Measurements from ENCODE around the gene PDGFC.

PDGFC gene

GRCh38 chr4:156971676-156972378 is at the start of gene PDGFC:
TSS of gene PDGFC (minus strand) at chr4:156971799. CDS start at chr4:156970903, 896 bp downstream.
- Mint-ChIP-seq H3K27me3 (peaks cover 36% of the 10 kb centered on the region), H3K4me1 (no peaks in the 10 kb centered on the region), H3K4me3 (peak within 1 kb of the TSS; percentile 2), H3K27ac (no peak within 1 kb of the TSS), H3K9me3 (peaks cover 4% of the 10 kb centered on the region), H3K36me3 (no peaks in the 10 kb centered on the region)
- peak; percentile 39 for ATAC-seq

- Mint-ChIP-seq H3K27me3 (no peaks in the 10 kb centered on the region), H3K36me3 (no peaks in the 10 kb centered on the region), H3K9me3 (peaks cover 4% of the 10 kb centered on the region), H3K27ac (no peak overlapping the region), H3K4me1 (no peaks in the 10 kb centered on the region), H3K4me3 (no peak overlapping the region)
- no peak for ATAC-seq
These were observed 49.3 kb upstream of the PDGFC start for GRCh38 chr4:157020882-157021281.

- no peak overlapping the region for H3K4me3 Mint-ChIP-seq
- no peaks in the 10 kb centered on the region for H3K27me3 Mint-ChIP-seq
- no peak overlapping the region for H3K27ac Mint-ChIP-seq
These were observed 47.4 kb upstream of the PDGFC start for GRCh38 chr4:157018920-157019490.

GRCh38 chr4:157014621-157015591 is 43.3 kb upstream of the PDGFC start:
- no peaks in the 10 kb centered on the region for H3K9me3 Mint-ChIP-seq
- no peaks in the 10 kb centered on the region for H3K27me3 Mint-ChIP-seq
- no peak for ATAC-seq
- no peak overlapping the region for H3K4me3 Mint-ChIP-seq
- no peaks in the 10 kb centered on the region for H3K4me1 Mint-ChIP-seq
- no peak overlapping the region for H3K27ac Mint-ChIP-seq
- H3K36me3 Mint-ChIP-seq: no peaks in the 10 kb centered on the region

More at GRCh38 chr4:157018920-157019490, 47.4 kb upstream of the PDGFC start:
- peaks cover 4% of the 10 kb centered on the region for H3K9me3 Mint-ChIP-seq
- no peak for ATAC-seq
- no peaks in the 10 kb centered on the region for H3K4me1 Mint-ChIP-seq
- no peaks in the 10 kb centered on the region for H3K36me3 Mint-ChIP-seq

GRCh38 chr4:157013656-157014055 is 42.1 kb upstream of the PDGFC start:
- no peak for ATAC-seq
- no peak overlapping the region for H3K4me3 Mint-ChIP-seq
- no peaks in the 10 kb centered on the region for H3K36me3 Mint-ChIP-seq
- H3K27me3 Mint-ChIP-seq: no peaks in the 10 kb centered on the region
- H3K4me1 Mint-ChIP-seq: no peaks in the 10 kb centered on the region
- H3K27ac Mint-ChIP-seq: no peak overlapping the region
- H3K9me3 Mint-ChIP-seq: peaks cover 3% of the 10 kb centered on the region

GRCh38 chr4:157012781-157013180 is 41.2 kb upstream of the PDGFC start:
- Mint-ChIP-seq H3K4me3 (no peak overlapping the region), H3K27me3 (no peaks in the 10 kb centered on the region), H3K27ac (no peak overlapping the region), H3K4me1 (no peaks in the 10 kb centered on the region), H3K36me3 (no peaks in the 10 kb centered on the region), H3K9me3 (peaks cover 4% of the 10 kb centered on the region)
- no peak for ATAC-seq

- ATAC-seq: no peak
- no peaks in the 10 kb centered on the region for H3K27me3 Mint-ChIP-seq
- H3K4me3 Mint-ChIP-seq: no peak overlapping the region
- no peak overlapping the region for H3K27ac Mint-ChIP-seq
- no peaks in the 10 kb centered on the region for H3K4me1 Mint-ChIP-seq
- H3K9me3 Mint-ChIP-seq: peaks cover 4% of the 10 kb centered on the region
- no peaks in the 10 kb centered on the region for H3K36me3 Mint-ChIP-seq
These were observed 40.7 kb upstream of the PDGFC start for GRCh38 chr4:157012296-157012695.

GRCh38 chr4:157010630-157011029 is 39.0 kb upstream of the PDGFC start:
- no peak overlapping the region for H3K27ac Mint-ChIP-seq
- no peak for ATAC-seq
- no peaks in the 10 kb centered on the region for H3K27me3 Mint-ChIP-seq
- no peaks in the 10 kb centered on the region for H3K36me3 Mint-ChIP-seq
- no peak overlapping the region for H3K4me3 Mint-ChIP-seq
- H3K9me3 Mint-ChIP-seq: peaks cover 4% of the 10 kb centered on the region
- H3K4me1 Mint-ChIP-seq: no peaks in the 10 kb centered on the region

- Mint-ChIP-seq H3K9me3 (peaks cover 4% of the 10 kb centered on the region), H3K27ac (no peak overlapping the region), H3K36me3 (no peaks in the 10 kb centered on the region), H3K4me1 (no peaks in the 10 kb centered on the region), H3K4me3 (no peak overlapping the region), H3K27me3 (no peaks in the 10 kb centered on the region)
- no peak for ATAC-seq
These were observed 34.2 kb upstream of the PDGFC start for GRCh38 chr4:157005831-157006230.

GRCh38 chr4:157005193-157005592 is 33.6 kb upstream of the PDGFC start:
- Mint-ChIP-seq H3K4me3 (no peak overlapping the region), H3K36me3 (no peaks in the 10 kb centered on the region)

GRCh38 chr4:157004279-157005161 is 32.9 kb upstream of the PDGFC start:
- no peak for ATAC-seq
- Mint-ChIP-seq H3K27me3 (no peaks in the 10 kb centered on the region), H3K27ac (no peak overlapping the region), H3K4me1 (no peaks in the 10 kb centered on the region), H3K36me3 (no peaks in the 10 kb centered on the region), H3K4me3 (no peak overlapping the region), H3K9me3 (peaks cover 4% of the 10 kb centered on the region)

More at GRCh38 chr4:157005193-157005592, 33.6 kb upstream of the PDGFC start:
- no peak for ATAC-seq
- H3K4me1 Mint-ChIP-seq: no peaks in the 10 kb centered on the region
- H3K27ac Mint-ChIP-seq: no peak overlapping the region
- H3K9me3 Mint-ChIP-seq: peaks cover 4% of the 10 kb centered on the region
- no peaks in the 10 kb centered on the region for H3K27me3 Mint-ChIP-seq

- ATAC-seq: no peak
- Mint-ChIP-seq H3K4me3 (no peak overlapping the region), H3K27ac (no peak overlapping the region), H3K9me3 (peaks cover 15% of the 10 kb centered on the region), H3K4me1 (no peaks in the 10 kb centered on the region), H3K36me3 (no peaks in the 10 kb centered on the region), H3K27me3 (no peaks in the 10 kb centered on the region)
These were observed 27.5 kb upstream of the PDGFC start for GRCh38 chr4:156999175-156999517.

- Mint-ChIP-seq H3K36me3 (no peaks in the 10 kb centered on the region), H3K27ac (no peak overlapping the region), H3K9me3 (peaks cover 15% of the 10 kb centered on the region), H3K4me3 (no peak overlapping the region), H3K27me3 (no peaks in the 10 kb centered on the region), H3K4me1 (no peaks in the 10 kb centered on the region)
- no peak for ATAC-seq
These were observed 27.0 kb upstream of the PDGFC start for GRCh38 chr4:156998500-156999174.

GRCh38 chr4:156992943-156993342 is 21.3 kb upstream of the PDGFC start:
- no peaks in the 10 kb centered on the region for H3K36me3 Mint-ChIP-seq
- H3K4me3 Mint-ChIP-seq: no peak overlapping the region
- ATAC-seq: no peak

More at GRCh38 chr4:156992943-156993342, 21.3 kb upstream of the PDGFC start:
- Mint-ChIP-seq H3K9me3 (peaks cover 20% of the 10 kb centered on the region), H3K27me3 (no peaks in the 10 kb centered on the region), H3K27ac (no peak overlapping the region), H3K4me1 (no peaks in the 10 kb centered on the region)

All from stimulated activated memory B cell treated with anti-CD40 and anti-IgM and Interleukin-4, amounts not matched to agents 10 μg/mL and 1 μg/mL and 100 μg/mL, for 72 hours (primary cell).